ENCODE results near the gene USP15. TPM values are rescaled to one million over a fixed set of nuclear protein-coding genes. Genes with fewer than 3 reads are reported as not detected.

USP15 gene
- total and polyA plus RNA-seq, 2 donors (not counting 3 experiments of a cell fraction or from before 2014, with no cell fraction given) = 20.0 to 61.8 TPM

GRCh38 chr12:62290846-62291245 is 30.6 kb downstream of the USP15 start:
- Histone ChIP-seq H3K9me3 (replicated peaks; ENCODE audit: control insufficient read depth, insufficient read depth, low read length) (no peaks in the 10 kb centered on the region), H3K4me3 (replicated peaks in 1 of 3; ENCODE audit: insufficient read depth in 1 of 3, low read depth in 1 of 3, low read length in 3 of 3) (no peak overlapping the region), H3K79me2 (ENCODE audit: control insufficient read depth, insufficient read depth, low read length) (peaks cover 92% of the 10 kb centered on the region), H3K4me1 (ENCODE audit: control insufficient read depth, extremely low read depth, insufficient read depth, low read length) (peaks cover 3% of the 10 kb centered on the region), H3K36me3 (ENCODE audit: control insufficient read depth in 2 of 2, extremely low read depth in 1 of 2, insufficient read depth in 2 of 2, low read length in 2 of 2) (peaks cover 3 to 7% of the 10 kb centered on the region in 2 experiments), H3K27me3 (ENCODE audit: control insufficient read depth in 2 of 2, insufficient read depth in 2 of 2, low read length in 2 of 2) (no peaks in the 10 kb centered on the region), H2AFZ (ENCODE audit: low read depth, low read length) (no peak overlapping the region), H3K27ac (ENCODE audit: insufficient read depth, low read depth, low read length) (no peak overlapping the region), H3K9me1 (replicated peaks; ENCODE audit: control insufficient read depth, extremely low read depth, insufficient read depth, low read length) (no peaks in the 10 kb centered on the region), H3K9ac (replicated peaks; ENCODE audit: extremely low read depth, insufficient read depth, low read length) (no peak overlapping the region), H3K4me2 (ENCODE audit: insufficient read depth, low read length) (no peak overlapping the region), H4K20me1 (replicated peaks; ENCODE audit: control insufficient read depth, extremely low read depth, insufficient read depth, low read length) (peaks cover 19% of the 10 kb centered on the region)
- intact Hi-C loops (cut with micrococcal nuclease) (no loop called here), dilution Hi-C loops (cut with MboI; ENCODE audit: extremely low pct_ligation_motif_present, low sequenced_read_pairs) (no loop called here)
- no peak for FAIRE-seq
- ChIA-PET POLR2A (no interaction called here), CTCF (no interaction called here)
- no peak for DNase-seq (ENCODE audit: low read depth, low spot score)
- no peak for TF ChIP-seq POLR2AphosphoS5 (IDR thresholded peaks at IDR 0.05; ENCODE audit: insufficient read depth, low read depth, low read length)
- no peak for TF ChIP-seq GATA2 (IDR thresholded peaks at IDR 0.05; ENCODE audit: insufficient read depth, insufficient read length, low read depth, low read length)
- no peak for TF ChIP-seq MAX (IDR thresholded peaks at IDR 0.05; ENCODE audit: insufficient read depth, insufficient read length)
- TF ChIP-seq FOS (IDR thresholded peaks at IDR 0.05; ENCODE audit: borderline replicate concordance, insufficient read depth, low read length) = no peak
- no peak for TF ChIP-seq EZH2 (IDR thresholded peaks at IDR 0.05; ENCODE audit: borderline replicate concordance, low read depth, low read length, severe bottlenecking)
- TF ChIP-seq POLR2A (IDR thresholded peaks at IDR 0.05; ENCODE audit: low read depth, low read length) = no peak
- no peak for TF ChIP-seq JUN (IDR thresholded peaks at IDR 0.05; ENCODE audit: borderline replicate concordance, insufficient read depth, insufficient read length, low read depth)
- no peak for TF ChIP-seq MYC (IDR thresholded peaks at IDR 0.05; ENCODE audit: low read depth, low read length)
- TF ChIP-seq CTCF (IDR thresholded peaks at IDR 0.05; ENCODE audit: extremely low read depth in 1 of 2, insufficient read depth in 1 of 2, low read depth in 1 of 2, low read length in 2 of 2) = no peak
- no TSS peak for BruUV-seq (replicated peaks)

Measured in endothelial cell of umbilical vein (primary cell).